Measurements from ENCODE around the gene PIK3C2B.

PIK3C2B gene

GRCh38 chr1:204459706-204460105 lies 34.9 kb downstream of the PIK3C2B start:
- no peak for DNase-seq (ENCODE audit: low read depth in 2 of 2)

GRCh38 chr1:204457666-204458065 lies 36.9 kb downstream of the PIK3C2B start:
- no peak for DNase-seq (ENCODE audit: low read depth in 2 of 2)

GRCh38 chr1:204456826-204457442 lies 37.7 kb downstream of the PIK3C2B start:
- DNase-seq (ENCODE audit: low read depth in 2 of 2), result no peak

GRCh38 chr1:204455831-204456145 lies 38.8 kb downstream of the PIK3C2B start:
- no peak for DNase-seq (ENCODE audit: low read depth in 2 of 2)

GRCh38 chr1:204455063-204455830 lies 39.4 kb downstream of the PIK3C2B start:
- DNase-seq (ENCODE audit: low read depth in 2 of 2), result no peak

GRCh38 chr1:204454476-204454875 lies 40.1 kb downstream of the PIK3C2B start:
- no peak for DNase-seq (ENCODE audit: low read depth in 2 of 2)

GRCh38 chr1:204453141-204453772 lies 41.3 kb downstream of the PIK3C2B start:
- DNase-seq (ENCODE audit: low read depth in 2 of 2), result peak; percentile 79

GRCh38 chr1:204451352-204452124 lies 43.1 kb downstream of the PIK3C2B start:
- DNase-seq (ENCODE audit: low read depth in 2 of 2), result no peak

- no peak for DNase-seq (ENCODE audit: low read depth in 2 of 2)
These were observed 43.9 kb downstream of the PIK3C2B start for GRCh38 chr1:204450461-204451257.

GRCh38 chr1:204449678-204450280 lies 44.8 kb downstream of the PIK3C2B start:
- DNase-seq (ENCODE audit: low read depth in 2 of 2), result no peak

- no peak for DNase-seq (ENCODE audit: low read depth in 2 of 2)
These were observed 45.5 kb downstream of the PIK3C2B start for GRCh38 chr1:204448991-204449677.

GRCh38 chr1:204448344-204448964 lies 46.2 kb downstream of the PIK3C2B start:
- no peak for DNase-seq (ENCODE audit: low read depth in 2 of 2)

GRCh38 chr1:204447736-204448135 lies 46.9 kb downstream of the PIK3C2B start:
- no peak for DNase-seq (ENCODE audit: low read depth in 2 of 2)

GRCh38 chr1:204447190-204447589 lies 47.4 kb downstream of the PIK3C2B start:
- DNase-seq (ENCODE audit: low read depth in 2 of 2), result no peak

GRCh38 chr1:204446413-204447111 lies 48.0 kb downstream of the PIK3C2B start:
- DNase-seq (ENCODE audit: low read depth in 2 of 2), result peak; percentile 67

GRCh38 chr1:204445860-204446412 lies 48.7 kb downstream of the PIK3C2B start:
- no peak for DNase-seq (ENCODE audit: low read depth in 2 of 2)

All from stimulated activated CD8-positive, alpha-beta memory T cell treated with anti-CD3 and anti-CD28 coated beads, Interleukin-7, amount 100 ng/mL, for 4 hours (primary cell).